Fibroblast of villous mesenchyme (primary cell): ENCODE measurements around the gene MPDU1. TPM values are rescaled to one million over a fixed set of nuclear protein-coding genes. Genes with fewer than 3 reads are reported as not detected.

Experiments used
- DNase-seq: peaks from one replicate; pipeline ENCODE4 v3.0.0-alpha.2; 2010; ENCODE audit warnings: low read depth
- H3K4me3 ChIP-seq: 2 replicates; pipeline ENCODE4 v1.5.1; 2011; ENCODE audit warnings: low read depth, mild to moderate bottlenecking, low read length
- small RNA-seq: library from RNA; depleted of rRNA; stranded (forward); fragments of <200 nt; gene quantifications from one replicate; pipeline ENCODE3, GENCODE V24; 2012
- total RNA-seq: library from RNA; depleted of rRNA; stranded (reverse); fragments of >200 nt; gene quantifications from 2 replicates; pipeline ENCODE4 v1.2.3, GENCODE V29; 2012
- TF ChIP-seq, protein P1 (sequence below): IDR thresholded peaks from 2 replicates; pipeline ENCODE4 v1.5.1; 2012; ENCODE audit warnings: low read depth, mild to moderate bottlenecking, low read length; ENCODE audit not compliant: insufficient read depth

The MPDU1 gene
- total RNA-seq, 1 donor = 101 TPM

DNA sequence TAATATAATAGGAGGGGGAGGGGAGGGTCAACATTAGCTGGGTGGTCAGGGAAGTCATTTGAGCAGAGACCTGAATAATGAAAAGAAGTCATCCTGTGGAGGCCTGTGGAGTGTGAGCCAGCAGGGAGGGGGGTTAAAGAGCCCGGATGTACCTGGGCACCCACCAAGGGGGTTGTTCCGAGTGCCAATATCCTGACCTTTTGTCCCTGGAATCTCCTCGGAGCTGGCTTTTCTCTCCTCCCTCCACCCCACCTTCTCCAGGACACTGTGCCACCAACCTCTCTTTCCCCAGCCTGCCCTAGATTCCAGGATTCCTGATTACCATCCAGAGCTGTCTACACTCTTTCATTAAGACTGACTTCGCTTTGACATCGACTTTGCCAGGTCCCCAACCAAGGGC, 52.5 kb downstream of the MPDU1 start:
- DNase-seq = no peak
- TF ChIP-seq, protein P1, sequence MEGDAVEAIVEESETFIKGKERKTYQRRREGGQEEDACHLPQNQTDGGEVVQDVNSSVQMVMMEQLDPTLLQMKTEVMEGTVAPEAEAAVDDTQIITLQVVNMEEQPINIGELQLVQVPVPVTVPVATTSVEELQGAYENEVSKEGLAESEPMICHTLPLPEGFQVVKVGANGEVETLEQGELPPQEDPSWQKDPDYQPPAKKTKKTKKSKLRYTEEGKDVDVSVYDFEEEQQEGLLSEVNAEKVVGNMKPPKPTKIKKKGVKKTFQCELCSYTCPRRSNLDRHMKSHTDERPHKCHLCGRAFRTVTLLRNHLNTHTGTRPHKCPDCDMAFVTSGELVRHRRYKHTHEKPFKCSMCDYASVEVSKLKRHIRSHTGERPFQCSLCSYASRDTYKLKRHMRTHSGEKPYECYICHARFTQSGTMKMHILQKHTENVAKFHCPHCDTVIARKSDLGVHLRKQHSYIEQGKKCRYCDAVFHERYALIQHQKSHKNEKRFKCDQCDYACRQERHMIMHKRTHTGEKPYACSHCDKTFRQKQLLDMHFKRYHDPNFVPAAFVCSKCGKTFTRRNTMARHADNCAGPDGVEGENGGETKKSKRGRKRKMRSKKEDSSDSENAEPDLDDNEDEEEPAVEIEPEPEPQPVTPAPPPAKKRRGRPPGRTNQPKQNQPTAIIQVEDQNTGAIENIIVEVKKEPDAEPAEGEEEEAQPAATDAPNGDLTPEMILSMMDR = no peak
- no peak overlapping the region for H3K4me3 ChIP-seq

Small RNAs within 50 kb of the gene (small RNA-seq; reads per million reads assigned to genes)
- gene CD68 (not detected), gene RF00019 (not detected), gene SNORA48 (not detected), gene SNORD10 (not detected)

Other genes with a start within 250 kb of the MPDU1 start
- gene ACAP1, start 247.3 kb upstream of the MPDU1 start, total RNA-seq = 1.9 and 3.9 TPM in 2 replicates
- gene KCTD11, start 231.7 kb upstream of the MPDU1 start, total RNA-seq = 7.4 and 8.6 TPM in 2 replicates
- not detected in 2 replicates for gene TMEM95, start 228.7 kb upstream of the MPDU1 start, total RNA-seq
- under 0.01 and 2.2 TPM in 2 replicates for gene TNK1, start 202.8 kb upstream of the MPDU1 start, total RNA-seq
- 16.8 and 28.3 TPM in 2 replicates for gene PLSCR3, start 189.3 kb upstream of the MPDU1 start, total RNA-seq
- gene TMEM256, start 179.8 kb upstream of the MPDU1 start, total RNA-seq = 147 and 162 TPM in 2 replicates
- 8.1 and 9.5 TPM in 2 replicates for gene NLGN2, start 176.0 kb upstream of the MPDU1 start, total RNA-seq
- gene SPEM1, start 163.5 kb upstream of the MPDU1 start, total RNA-seq = not detected in 2 replicates
- gene SPEM2, start 158.2 kb upstream of the MPDU1 start, total RNA-seq = not detected in 2 replicates
- not detected in 2 replicates for gene SPEM3, start 155.0 kb upstream of the MPDU1 start, total RNA-seq
- 2.6 and 3.0 TPM in 2 replicates for gene TMEM102, start 148.4 kb upstream of the MPDU1 start, total RNA-seq
- gene FGF11, start 144.3 kb upstream of the MPDU1 start, total RNA-seq = 0.32 and 3.9 TPM in 2 replicates
- 6.1 and 6.9 TPM in 2 replicates for gene CHRNB1, start 138.8 kb upstream of the MPDU1 start, total RNA-seq
- 30.0 and 37.1 TPM in 2 replicates for gene ZBTB4, start 104.2 kb upstream of the MPDU1 start, total RNA-seq
- gene SLC35G6, start 102.4 kb upstream of the MPDU1 start, total RNA-seq = not detected in 2 replicates
- gene POLR2A, start 99.5 kb upstream of the MPDU1 start, total RNA-seq = 118 and 127 TPM in 2 replicates
- 11.7 and 14.5 TPM in 2 replicates for gene TNFSF12, start 34.8 kb upstream of the MPDU1 start, total RNA-seq
- 0.43 and 0.64 TPM in 2 replicates for gene TNFSF13, start 25.1 kb upstream of the MPDU1 start, total RNA-seq
- 69.9 and 75.1 TPM in 2 replicates for gene SENP3, start 21.9 kb upstream of the MPDU1 start, total RNA-seq
- 9.1 and 9.7 TPM in 2 replicates for gene CD68, start 4.2 kb upstream of the MPDU1 start, total RNA-seq
- gene SOX15, start 6.2 kb downstream of the MPDU1 start, total RNA-seq = under 0.01 and 0.64 TPM in 2 replicates
- gene FXR2, start 31.0 kb downstream of the MPDU1 start, total RNA-seq = 37.4 and 39.7 TPM in 2 replicates
- 23.3 and 37.0 TPM in 2 replicates for gene SAT2, start 44.0 kb downstream of the MPDU1 start, total RNA-seq
- 0.64 and 0.86 TPM in 2 replicates for gene SHBG, start 46.3 kb downstream of the MPDU1 start, total RNA-seq
- not detected in 2 replicates for gene ATP1B2, start 67.1 kb downstream of the MPDU1 start, total RNA-seq
- gene TP53, start 103.6 kb downstream of the MPDU1 start, total RNA-seq = 50.6 and 79.5 TPM in 2 replicates
- 5.2 and 6.0 TPM in 2 replicates for gene WRAP53, start 104.6 kb downstream of the MPDU1 start, total RNA-seq
- 0.32 and 0.43 TPM in 2 replicates for gene EFNB3, start 121.3 kb downstream of the MPDU1 start, total RNA-seq
- gene DNAH2, start 133.9 kb downstream of the MPDU1 start, total RNA-seq = under 0.01 and 0.43 TPM in 2 replicates